ENCODE data around the gene RHBDF1. TPM values are rescaled to one million over a fixed set of nuclear protein-coding genes. Genes with fewer than 3 reads are reported as not detected.

The RHBDF1 gene
- polyA plus RNA-seq, 1 donor: 18.3 TPM

Other genes with a start within 250 kb of the RHBDF1 start
- 9.5 TPM for gene POLR3K, start 19.0 kb downstream of the RHBDF1 start, polyA plus RNA-seq
- gene SNRNP25, start 18.8 kb downstream of the RHBDF1 start, polyA plus RNA-seq: 21.6 TPM
- 31.2 TPM for gene MPG, start 5.6 kb upstream of the RHBDF1 start, polyA plus RNA-seq
- 21.8 TPM for gene NPRL3, start 66.0 kb upstream of the RHBDF1 start, polyA plus RNA-seq
- 5.6 TPM for gene HBZ, start 80.0 kb upstream of the RHBDF1 start, polyA plus RNA-seq
- gene HBM, start 93.3 kb upstream of the RHBDF1 start, polyA plus RNA-seq: 11.9 TPM
- gene HBA2, start 100.2 kb upstream of the RHBDF1 start, polyA plus RNA-seq: 1,574 TPM
- 1,041 TPM for gene HBA1, start 104.0 kb upstream of the RHBDF1 start, polyA plus RNA-seq
- gene HBQ1, start 107.8 kb upstream of the RHBDF1 start, polyA plus RNA-seq: 0.73 TPM
- 99.5 TPM for gene LUC7L, start 156.8 kb upstream of the RHBDF1 start, polyA plus RNA-seq
- gene FAM234A, start 162.2 kb upstream of the RHBDF1 start, polyA plus RNA-seq: 63.4 TPM
- gene RGS11, start 203.3 kb upstream of the RHBDF1 start, polyA plus RNA-seq: 6.6 TPM
- gene ARHGDIG, start 208.0 kb upstream of the RHBDF1 start, polyA plus RNA-seq: 4.5 TPM
- gene PDIA2, start 210.5 kb upstream of the RHBDF1 start, polyA plus RNA-seq: 1.8 TPM